Left ventricle myocardium inferior (tissue), 1 donor: ENCODE data around the gene XKR8. TPM values are rescaled to one million over a fixed set of nuclear protein-coding genes. Genes with fewer than 3 reads are reported as not detected.
A peak's percentile ranks its signal among the peaks of the same experiment; 100 is the strongest.
"Not testable (repeated sequence)": the region's sequence is repeated elsewhere in the genome, so short reads cannot be mapped to it uniquely, and the experiment has no call there.

Source experiments
- DNase-seq: peaks from one replicate; pipeline ENCODE4 v3.0.0-alpha.2; 2020
- H3K27ac ChIP-seq: fragments of 200-600 bp; replicated peaks from 2 replicates; pipeline ENCODE4 v1.8.0; 2021
- H3K27me3 ChIP-seq: fragments of 200-600 bp; 2 replicates; pipeline ENCODE4 v1.8.0; 2021; ENCODE audit warnings: low read depth
- H3K36me3 ChIP-seq: fragments of 200-600 bp; 2 replicates; pipeline ENCODE4 v1.8.0; 2021
- H3K4me1 ChIP-seq: fragments of 200-600 bp; 2 replicates; pipeline ENCODE4 v1.8.0; 2021
- H3K4me3 ChIP-seq: fragments of 200-600 bp; 2 replicates; pipeline ENCODE4 v1.8.0; 2021; ENCODE audit warnings: mild to moderate bottlenecking, moderate library complexity
- H3K9me3 ChIP-seq: fragments of 200-600 bp; replicated peaks from 2 replicates; pipeline ENCODE4 v1.8.0; 2021
- intact Hi-C: fragments of 100-400 bp; cut with micrococcal nuclease; formaldehyde crosslinking; loops from one replicate; pipeline ENCODE4 v1.11.0; 2022
- total RNA-seq: library from RNA; stranded (reverse); fragmentation: NEBNext Ultra II Directional; extraction: Animal tissue kit (Norgen Biotek cat#: 25700); gene quantifications from one replicate; pipeline ENCODE4 v1.2.1, GENCODE V29; 2021
- TF ChIP-seq, protein P1 (sequence below): fragments of 200-600 bp; IDR thresholded peaks from 2 replicates; pipeline ENCODE4 v1.8.0; 2021; ENCODE audit warnings: antibody characterized with exemption, mild to moderate bottlenecking, borderline replicate concordance
- donor health status: DM: no; HTN: yes; CAD: no; lungs with severe emphysema.

The XKR8 gene
- total RNA-seq, 1 donor from 2014 or later = 4.8 TPM

- intact Hi-C loops = no loop called here
- peaks cover 75% of the 10 kb centered on the region for H3K36me3 ChIP-seq
- DNase-seq = no peak
Measured at GRCh38 chr1:27992276-27992675, 32.5 kb downstream of the XKR8 start.

GRCh38 chr1:27993241-27993640 lies 33.5 kb downstream of the XKR8 start:
- Histone ChIP-seq H3K27me3 (no peaks in the 10 kb centered on the region), H3K36me3 (peaks cover 75% of the 10 kb centered on the region), H3K4me3 (no peak overlapping the region), H3K4me1 (peaks cover 37% of the 10 kb centered on the region), H3K9me3 (no peaks in the 10 kb centered on the region), H3K27ac (peak overlapping the region; percentile 53)
- no peak for DNase-seq
- TF ChIP-seq, protein P1, sequence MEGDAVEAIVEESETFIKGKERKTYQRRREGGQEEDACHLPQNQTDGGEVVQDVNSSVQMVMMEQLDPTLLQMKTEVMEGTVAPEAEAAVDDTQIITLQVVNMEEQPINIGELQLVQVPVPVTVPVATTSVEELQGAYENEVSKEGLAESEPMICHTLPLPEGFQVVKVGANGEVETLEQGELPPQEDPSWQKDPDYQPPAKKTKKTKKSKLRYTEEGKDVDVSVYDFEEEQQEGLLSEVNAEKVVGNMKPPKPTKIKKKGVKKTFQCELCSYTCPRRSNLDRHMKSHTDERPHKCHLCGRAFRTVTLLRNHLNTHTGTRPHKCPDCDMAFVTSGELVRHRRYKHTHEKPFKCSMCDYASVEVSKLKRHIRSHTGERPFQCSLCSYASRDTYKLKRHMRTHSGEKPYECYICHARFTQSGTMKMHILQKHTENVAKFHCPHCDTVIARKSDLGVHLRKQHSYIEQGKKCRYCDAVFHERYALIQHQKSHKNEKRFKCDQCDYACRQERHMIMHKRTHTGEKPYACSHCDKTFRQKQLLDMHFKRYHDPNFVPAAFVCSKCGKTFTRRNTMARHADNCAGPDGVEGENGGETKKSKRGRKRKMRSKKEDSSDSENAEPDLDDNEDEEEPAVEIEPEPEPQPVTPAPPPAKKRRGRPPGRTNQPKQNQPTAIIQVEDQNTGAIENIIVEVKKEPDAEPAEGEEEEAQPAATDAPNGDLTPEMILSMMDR = no peak
- intact Hi-C loops = no loop called here

More at GRCh38 chr1:27992276-27992675, 32.5 kb downstream of the XKR8 start:
- no peak overlapping the region for H3K4me3 ChIP-seq
- no peaks in the 10 kb centered on the region for H3K27me3 ChIP-seq
- H3K4me1 ChIP-seq = peaks cover 37% of the 10 kb centered on the region
- H3K27ac ChIP-seq = peak overlapping the region; percentile 53
- TF ChIP-seq, protein P1 = no peak
- no peaks in the 10 kb centered on the region for H3K9me3 ChIP-seq

DNA sequence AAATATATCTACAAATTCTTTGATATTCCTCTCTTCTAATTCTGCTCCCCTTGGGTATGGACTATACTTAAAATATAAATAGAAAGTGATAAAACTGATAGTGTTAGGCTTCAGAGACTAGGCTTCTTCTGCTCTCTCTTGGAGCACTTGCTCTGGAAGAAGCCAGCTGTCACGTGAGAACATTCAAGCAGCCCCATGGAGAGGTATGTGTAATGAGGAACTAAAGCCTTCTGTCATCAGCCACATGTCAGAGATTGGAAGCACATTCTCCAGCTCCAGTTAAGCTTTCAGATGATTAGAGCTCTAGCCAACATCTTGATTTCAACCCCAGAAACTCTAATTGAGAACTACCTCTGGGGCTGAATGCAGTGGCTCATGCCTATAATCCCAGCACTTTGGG lies 34.3 kb downstream of the XKR8 start:
- H3K27ac ChIP-seq = peak overlapping the region; percentile 53
- no peaks in the 10 kb centered on the region for H3K27me3 ChIP-seq
- H3K4me1 ChIP-seq = peaks cover 37% of the 10 kb centered on the region
- TF ChIP-seq, protein P1 = no peak
- intact Hi-C loops = no loop called here
- peaks cover 75% of the 10 kb centered on the region for H3K36me3 ChIP-seq
- DNase-seq = no peak
- no peaks in the 10 kb centered on the region for H3K9me3 ChIP-seq
- H3K4me3 ChIP-seq = no peak overlapping the region

GRCh38 chr1:27994526-27994925 lies 34.8 kb downstream of the XKR8 start:
- Histone ChIP-seq H3K27ac (peak overlapping the region; percentile 53), H3K4me1 (peaks cover 37% of the 10 kb centered on the region), H3K36me3 (peaks cover 75% of the 10 kb centered on the region)
- H3K27me3 ChIP-seq, H3K4me3 ChIP-seq, intact Hi-C loops, H3K9me3 ChIP-seq, DNase-seq: not testable (repeated sequence)

DNA sequence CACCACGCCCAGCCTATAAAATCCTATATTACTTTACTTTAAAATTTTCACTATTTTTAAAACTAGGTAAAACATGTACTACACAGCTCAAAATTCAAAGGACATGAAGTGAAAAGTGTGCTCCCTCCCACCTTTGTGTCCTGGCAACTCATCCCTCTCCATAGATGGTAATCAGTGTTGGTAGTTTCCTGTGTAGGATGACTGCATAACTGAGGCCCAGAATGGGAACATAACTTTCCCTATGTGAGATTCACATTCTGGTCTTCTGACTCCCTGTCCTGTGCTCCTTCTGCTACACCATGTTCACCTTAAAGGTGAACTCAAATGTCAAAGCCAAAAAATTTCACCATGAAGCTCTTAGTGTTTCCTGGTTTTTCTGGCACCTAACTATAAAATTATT lies 39.3 kb downstream of the XKR8 start:
- intact Hi-C loops = no loop called here
- no peaks in the 10 kb centered on the region for H3K9me3 ChIP-seq
- DNase-seq = no peak
- H3K4me1 ChIP-seq = peaks cover 8% of the 10 kb centered on the region
- H3K36me3 ChIP-seq = peaks cover 82% of the 10 kb centered on the region
- H3K4me3 ChIP-seq = no peak overlapping the region
- TF ChIP-seq, protein P1 = no peak
- H3K27ac ChIP-seq = no peak overlapping the region
- no peaks in the 10 kb centered on the region for H3K27me3 ChIP-seq

GRCh38 chr1:28002600-28002999 lies 42.8 kb downstream of the XKR8 start:
- no peak overlapping the region for H3K27ac ChIP-seq
- H3K4me3 ChIP-seq = no peak overlapping the region
- no peaks in the 10 kb centered on the region for H3K4me1 ChIP-seq
- DNase-seq = no peak
- intact Hi-C loops = no loop called here
- no peaks in the 10 kb centered on the region for H3K9me3 ChIP-seq
- TF ChIP-seq, protein P1 = no peak
- peaks cover 83% of the 10 kb centered on the region for H3K36me3 ChIP-seq
- no peaks in the 10 kb centered on the region for H3K27me3 ChIP-seq

- H3K27me3 ChIP-seq, DNase-seq, H3K9me3 ChIP-seq, H3K27ac ChIP-seq, intact Hi-C loops, H3K4me1 ChIP-seq, H3K4me3 ChIP-seq: not testable (repeated sequence)
- peaks cover 78% of the 10 kb centered on the region for H3K36me3 ChIP-seq
Measured at GRCh38 chr1:28003117-28003516, 43.3 kb downstream of the XKR8 start.
